Effector CD8-positive, alpha-beta T cell (primary cell): ENCODE data around the gene SPIB.
"Not testable (repeated sequence)": the region's sequence is repeated elsewhere in the genome, so short reads cannot be mapped to it uniquely, and the experiment has no call there.

Experiments used
- DNase-seq: peaks from one replicate; lab custom pipeline; 2025; lab: John Stamatoyannopoulos, UW

Gene SPIB

DNA sequence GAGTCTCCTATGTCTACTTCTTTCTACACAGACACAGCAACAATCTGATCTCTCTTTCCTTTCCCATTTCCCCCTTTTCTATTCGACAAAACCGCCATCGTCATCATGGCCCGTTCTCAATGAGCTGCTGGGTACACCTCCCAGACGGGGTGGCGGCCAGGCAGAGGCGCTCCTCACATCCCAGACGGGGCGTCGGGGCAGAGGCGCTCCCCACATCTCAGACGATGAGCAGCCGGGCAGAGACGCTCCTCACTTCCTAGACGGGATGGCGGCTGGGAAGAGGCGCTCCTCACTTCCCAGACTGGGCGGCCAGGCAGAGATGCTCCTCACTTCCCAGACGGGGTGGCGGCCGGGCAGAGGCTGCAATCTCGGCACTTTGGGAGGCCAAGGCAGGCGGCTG, 27.8 kb upstream of the SPIB start:
- not testable (repeated sequence) for DNase-seq

- no peak for DNase-seq
Measured at GRCh38 chr19:50392759-50393158, 26.0 kb upstream of the SPIB start.

GRCh38 chr19:50393589-50393988, 25.1 kb upstream of the SPIB start:
- no peak for DNase-seq

- DNase-seq: no peak
Measured at GRCh38 chr19:50394017-50394416, 24.7 kb upstream of the SPIB start.

DNA sequence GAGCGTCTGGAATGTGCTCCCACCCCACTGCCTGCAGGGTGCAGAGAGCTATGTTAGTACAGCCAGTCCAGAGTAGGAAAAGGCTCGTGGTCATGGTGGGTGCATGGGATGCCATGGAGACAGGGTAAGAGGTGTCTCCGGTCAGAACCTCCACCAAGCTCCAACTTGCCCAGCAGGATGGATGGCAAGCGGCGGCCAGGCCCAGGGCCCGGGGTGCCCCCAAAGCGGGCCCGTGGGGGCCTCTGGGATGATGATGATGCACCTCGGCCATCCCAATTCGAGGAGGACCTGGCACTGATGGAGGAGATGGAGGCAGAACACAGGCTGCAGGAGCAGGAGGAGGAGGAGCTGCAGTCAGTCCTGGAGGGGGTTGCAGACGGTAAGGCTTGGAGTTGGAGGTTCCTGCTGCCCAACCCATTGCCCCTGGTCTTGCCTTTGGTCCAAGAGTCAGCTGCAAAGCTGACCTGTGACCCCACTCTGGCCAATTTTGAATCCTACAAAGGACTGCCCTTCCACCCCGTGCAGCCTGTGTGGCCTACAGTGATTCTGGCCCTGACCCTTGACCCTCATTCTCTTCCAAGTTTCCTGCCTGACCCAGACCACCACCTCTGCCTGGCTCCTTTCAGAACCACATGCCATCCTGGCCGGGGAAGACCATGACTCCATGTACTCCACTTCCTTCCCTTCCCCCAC, 19.9 kb upstream of the SPIB start:
- DNase-seq: no peak

DNA sequence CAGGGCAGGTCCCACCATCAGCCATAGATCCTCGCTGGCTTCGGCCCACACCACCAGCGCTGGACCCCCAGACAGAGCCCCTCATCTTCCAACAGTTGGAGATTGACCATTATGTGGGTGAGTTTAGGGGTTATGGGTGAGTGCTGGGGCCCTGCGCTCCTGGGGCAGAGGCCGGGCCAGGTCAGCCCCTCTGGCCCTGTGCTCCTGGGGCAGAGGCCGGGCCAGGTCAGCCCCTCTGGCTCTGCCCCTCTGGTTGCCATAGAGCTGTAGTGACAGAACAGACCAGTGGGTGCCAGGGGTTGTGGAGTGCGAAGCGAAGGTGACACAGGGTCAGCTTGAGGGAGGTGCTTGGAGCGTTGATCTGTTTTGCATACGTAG, 19.4 kb upstream of the SPIB start:
- DNase-seq: no peak

DNA sequence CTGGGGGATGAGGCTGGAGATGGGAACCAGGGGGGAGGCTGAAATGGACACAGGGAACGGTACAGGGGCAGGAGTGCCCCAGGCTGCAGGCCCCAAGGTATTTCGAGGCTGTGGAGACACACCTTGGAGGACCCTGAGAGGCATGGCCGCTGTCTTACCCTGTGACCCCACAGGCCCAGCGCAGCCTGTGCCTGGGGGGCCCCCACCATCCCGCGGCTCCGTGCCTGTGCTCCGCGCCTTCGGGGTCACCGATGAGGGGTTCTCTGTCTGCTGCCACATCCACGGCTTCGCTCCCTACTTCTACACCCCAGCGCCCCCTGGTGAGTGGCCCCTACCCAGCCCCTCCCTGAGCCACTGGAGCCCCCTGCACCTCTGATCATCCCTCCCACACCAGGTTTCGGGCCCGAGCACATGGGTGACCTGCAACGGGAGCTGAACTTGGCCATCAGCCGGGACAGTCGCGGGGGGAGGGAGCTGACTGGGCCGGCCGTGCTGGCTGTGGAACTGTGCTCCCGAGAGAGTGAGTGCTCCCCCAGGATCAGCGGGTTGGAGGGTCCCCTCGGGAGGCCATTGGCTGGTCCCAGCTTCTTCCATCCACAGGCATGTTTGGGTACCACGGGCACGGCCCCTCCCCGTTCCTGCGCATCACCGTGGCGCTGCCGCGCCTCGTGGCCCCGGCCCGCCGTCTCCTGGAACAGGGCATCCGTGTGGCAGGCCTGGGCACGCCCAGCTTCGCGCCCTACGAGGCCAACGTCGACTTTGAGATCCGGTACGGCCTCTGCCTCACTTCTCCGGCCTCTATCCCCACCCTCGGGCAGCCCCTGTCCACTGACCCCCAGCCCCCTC, 16.9 kb upstream of the SPIB start:
- no peak for DNase-seq

DNA sequence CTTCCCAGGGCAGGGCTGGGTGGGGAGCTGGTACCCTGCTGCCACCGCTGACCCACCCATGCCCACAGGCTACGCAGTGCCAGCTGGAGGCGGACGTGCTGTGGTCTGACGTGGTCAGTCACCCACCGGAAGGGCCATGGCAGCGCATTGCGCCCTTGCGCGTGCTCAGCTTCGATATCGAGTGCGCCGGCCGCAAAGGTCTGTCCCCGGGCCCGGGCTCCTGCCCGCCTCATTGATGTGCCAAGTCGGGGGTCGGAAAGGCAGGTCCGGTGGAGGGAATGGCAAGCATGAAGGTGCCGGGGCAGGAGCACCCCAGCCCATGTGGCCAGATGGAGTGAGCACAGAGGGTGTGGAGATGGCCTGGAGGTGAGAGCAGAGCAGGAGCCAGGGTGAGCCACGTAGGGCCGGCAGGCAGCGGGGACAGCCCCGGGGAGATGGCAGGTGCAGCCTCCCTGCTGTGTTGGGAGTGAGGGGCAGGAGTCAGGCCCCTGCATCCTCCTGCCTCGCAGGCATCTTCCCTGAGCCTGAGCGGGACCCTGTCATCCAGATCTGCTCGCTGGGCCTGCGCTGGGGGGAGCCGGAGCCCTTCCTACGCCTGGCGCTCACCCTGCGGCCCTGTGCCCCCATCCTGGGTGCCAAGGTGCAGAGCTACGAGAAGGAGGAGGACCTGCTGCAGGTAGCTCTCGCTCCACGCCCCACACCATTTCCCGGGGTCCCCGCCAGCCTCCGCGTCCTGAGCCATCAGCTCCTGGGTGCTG, 16.0 kb upstream of the SPIB start:
- no peak for DNase-seq

DNA sequence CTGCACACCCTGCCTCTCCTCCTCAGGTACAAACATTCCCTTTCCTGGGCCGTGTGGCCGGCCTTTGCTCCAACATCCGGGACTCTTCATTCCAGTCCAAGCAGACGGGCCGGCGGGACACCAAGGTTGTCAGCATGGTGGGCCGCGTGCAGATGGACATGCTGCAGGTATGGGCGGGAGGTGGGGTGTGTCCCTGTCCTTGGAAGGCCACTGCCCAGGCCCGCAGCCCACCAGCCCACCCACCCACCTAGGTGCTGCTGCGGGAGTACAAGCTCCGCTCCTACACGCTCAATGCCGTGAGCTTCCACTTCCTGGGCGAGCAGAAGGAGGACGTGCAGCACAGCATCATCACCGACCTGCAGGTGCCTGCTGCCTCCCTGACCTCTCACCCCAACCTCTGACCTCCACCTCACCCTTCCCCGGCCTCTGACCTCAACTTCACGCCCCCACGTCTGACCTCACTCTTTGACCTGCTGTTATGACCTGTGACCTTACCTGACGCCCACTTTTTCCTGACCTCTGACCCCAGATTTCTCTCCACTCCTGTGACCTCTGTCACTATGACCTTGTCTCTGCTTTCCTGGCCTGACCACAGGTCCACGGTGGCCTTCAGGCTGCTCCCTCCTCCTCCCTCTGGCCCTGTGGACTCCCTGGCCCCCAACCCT, 12.4 kb upstream of the SPIB start:
- no peak for DNase-seq

- no peak for DNase-seq
Measured at GRCh38 chr19:50406829-50407228, 11.9 kb upstream of the SPIB start.

DNA sequence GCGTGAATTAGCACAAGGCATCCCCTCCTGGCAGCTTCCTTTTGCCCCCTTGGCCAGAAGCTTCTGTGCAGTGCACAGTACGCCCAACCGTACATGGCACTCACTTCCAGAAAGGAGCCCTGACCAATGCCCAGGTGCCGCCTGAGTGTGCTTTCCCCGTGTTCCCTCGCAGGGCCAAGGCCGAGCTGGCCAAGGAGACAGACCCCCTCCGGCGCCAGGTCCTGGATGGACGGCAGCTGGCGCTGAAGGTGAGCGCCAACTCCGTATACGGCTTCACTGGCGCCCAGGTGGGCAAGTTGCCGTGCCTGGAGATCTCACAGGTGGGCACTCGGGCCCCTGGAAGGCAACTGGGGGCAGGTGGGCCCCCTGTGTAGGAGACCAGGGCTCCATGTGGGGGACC, 9.4 kb upstream of the SPIB start:
- DNase-seq: no peak

GRCh38 chr19:50410109-50410508, 8.6 kb upstream of the SPIB start:
- DNase-seq: no peak

DNA sequence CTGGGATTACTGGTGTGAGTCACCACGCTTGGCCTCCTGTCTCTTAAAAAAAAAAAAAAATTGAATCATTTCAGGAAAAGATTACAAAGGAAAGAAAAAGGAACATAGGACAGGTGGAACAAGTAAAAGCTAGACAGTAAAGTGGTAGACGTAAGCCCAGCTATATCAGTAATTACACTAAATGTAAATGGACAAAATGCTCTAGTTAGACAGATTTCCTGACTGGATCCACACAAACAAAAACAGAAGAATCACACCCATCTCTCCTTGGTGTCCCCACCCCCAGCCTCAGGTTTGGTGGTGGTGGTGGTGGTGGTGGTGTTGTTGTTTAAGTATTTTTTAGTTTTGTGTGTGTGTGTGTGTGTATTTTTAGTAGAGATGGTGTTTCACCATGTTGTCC, 6.3 kb upstream of the SPIB start:
- DNase-seq: no peak

DNA sequence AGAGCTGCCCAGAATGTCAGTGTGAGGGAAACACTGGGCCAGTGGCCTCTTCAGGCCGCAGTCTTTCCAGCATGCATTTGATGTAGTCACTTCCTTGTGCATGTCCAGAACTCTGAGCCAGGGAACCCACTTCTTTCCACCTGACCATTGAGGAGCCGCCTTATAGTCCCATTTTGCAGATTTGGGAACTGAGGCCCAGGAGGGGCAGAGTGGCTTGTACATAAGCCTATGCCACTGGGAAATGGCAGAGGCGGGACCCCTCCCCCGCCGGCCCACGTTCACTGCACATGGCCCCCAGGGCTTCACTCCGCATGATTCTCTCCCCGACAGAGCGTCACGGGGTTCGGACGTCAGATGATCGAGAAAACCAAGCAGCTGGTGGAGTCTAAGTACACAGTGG, 5.6 kb upstream of the SPIB start:
- DNase-seq: no peak

DNA sequence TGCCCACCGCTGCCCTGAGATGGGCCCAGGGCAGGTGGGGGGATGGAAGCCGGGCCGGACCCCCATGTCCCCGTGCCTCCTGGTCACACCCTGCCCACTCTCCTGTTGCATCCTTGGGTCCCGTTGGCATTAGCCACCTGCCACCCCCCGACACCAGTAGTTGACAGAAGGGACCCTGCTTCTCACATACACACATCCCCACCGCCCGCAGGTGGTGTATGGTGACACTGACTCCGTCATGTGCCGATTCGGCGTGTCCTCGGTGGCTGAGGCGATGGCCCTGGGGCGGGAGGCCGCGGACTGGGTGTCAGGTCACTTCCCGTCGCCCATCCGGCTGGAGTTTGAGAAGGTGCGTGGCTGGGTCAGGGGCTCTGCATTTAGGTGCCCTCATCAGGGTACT, 5.2 kb upstream of the SPIB start:
- DNase-seq: no peak

DNA sequence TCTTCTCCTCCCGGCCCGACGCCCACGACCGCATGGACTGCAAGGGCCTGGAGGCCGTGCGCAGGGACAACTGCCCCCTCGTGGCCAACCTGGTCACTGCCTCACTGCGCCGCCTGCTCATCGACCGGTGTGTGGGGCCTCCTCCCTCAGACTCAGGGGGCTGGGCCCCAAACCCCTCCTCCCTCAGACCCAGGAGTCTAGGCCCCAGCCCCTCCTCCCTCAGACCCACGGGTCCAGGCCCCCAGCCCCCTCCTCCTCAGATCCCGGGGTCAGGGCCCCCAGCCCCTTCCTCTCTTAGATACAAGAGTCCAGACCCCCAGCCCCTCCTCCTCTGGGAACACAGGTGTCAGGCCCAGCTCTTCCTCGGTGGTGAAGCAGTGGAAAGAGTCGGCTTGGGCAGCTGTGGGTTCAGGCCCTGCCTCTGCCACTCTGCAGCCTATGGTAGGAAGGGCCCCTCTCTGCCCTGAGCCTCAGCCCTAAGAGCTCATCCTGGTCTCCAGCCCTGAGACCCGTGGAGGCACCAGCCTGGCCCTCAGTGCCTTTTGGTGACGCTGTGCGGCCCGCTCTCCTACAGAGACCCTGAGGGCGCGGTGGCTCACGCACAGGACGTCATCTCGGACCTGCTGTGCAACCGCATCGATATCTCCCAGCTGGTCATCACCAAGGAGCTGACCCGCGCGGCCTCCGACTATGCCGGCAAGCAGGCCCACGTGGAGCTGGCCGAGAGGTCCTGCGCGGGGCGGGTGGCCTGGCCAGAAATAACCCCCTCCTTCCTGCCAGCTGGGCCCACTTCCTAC, 3.7 kb upstream of the SPIB start:
- peak; percentile 57 for DNase-seq

- DNase-seq: no peak
Measured at GRCh38 chr19:50415661-50416033, 3.1 kb upstream of the SPIB start.

DNA sequence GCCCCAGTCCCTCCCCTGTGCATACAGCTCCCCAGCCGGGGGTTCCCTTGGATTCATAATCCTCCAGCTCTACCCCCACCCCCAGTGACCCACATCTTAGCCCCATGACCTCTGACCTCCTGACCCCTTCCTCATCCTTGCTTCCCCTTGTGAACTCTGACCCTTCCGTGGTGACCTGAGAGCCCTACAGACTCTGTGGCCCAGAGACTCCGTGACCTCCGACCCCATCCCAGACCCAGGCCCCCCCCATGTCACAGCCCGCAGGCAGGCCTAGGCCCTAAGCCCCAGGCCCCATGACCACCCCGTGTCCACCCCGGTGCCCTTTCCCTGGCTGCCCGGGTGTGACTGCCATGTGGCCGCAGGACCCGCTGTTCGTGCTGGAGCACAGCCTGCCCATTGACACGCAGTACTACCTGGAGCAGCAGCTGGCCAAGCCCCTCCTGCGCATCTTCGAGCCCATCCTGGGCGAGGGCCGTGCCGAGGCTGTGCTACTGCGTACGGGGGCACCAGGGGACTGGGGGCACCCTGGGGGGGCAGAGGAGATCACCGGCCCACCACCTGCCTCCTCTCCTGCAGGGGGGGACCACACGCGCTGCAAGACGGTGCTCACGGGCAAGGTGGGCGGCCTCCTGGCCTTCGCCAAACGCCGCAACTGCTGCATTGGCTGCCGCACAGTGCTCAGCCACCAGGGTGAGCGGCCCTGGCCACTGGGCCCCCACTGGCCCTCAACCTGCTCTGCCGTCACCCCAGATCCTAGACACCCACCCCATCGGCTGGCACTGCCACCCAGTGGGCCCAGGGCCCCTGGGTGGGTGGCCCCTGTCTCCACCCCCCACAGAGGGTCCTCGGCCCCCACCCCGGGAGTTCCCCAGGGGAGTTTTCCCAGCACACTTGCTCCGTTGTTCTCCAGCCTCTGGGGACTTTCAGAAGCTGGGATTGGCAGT, 2.4 kb upstream of the SPIB start:
- no peak for DNase-seq

DNA sequence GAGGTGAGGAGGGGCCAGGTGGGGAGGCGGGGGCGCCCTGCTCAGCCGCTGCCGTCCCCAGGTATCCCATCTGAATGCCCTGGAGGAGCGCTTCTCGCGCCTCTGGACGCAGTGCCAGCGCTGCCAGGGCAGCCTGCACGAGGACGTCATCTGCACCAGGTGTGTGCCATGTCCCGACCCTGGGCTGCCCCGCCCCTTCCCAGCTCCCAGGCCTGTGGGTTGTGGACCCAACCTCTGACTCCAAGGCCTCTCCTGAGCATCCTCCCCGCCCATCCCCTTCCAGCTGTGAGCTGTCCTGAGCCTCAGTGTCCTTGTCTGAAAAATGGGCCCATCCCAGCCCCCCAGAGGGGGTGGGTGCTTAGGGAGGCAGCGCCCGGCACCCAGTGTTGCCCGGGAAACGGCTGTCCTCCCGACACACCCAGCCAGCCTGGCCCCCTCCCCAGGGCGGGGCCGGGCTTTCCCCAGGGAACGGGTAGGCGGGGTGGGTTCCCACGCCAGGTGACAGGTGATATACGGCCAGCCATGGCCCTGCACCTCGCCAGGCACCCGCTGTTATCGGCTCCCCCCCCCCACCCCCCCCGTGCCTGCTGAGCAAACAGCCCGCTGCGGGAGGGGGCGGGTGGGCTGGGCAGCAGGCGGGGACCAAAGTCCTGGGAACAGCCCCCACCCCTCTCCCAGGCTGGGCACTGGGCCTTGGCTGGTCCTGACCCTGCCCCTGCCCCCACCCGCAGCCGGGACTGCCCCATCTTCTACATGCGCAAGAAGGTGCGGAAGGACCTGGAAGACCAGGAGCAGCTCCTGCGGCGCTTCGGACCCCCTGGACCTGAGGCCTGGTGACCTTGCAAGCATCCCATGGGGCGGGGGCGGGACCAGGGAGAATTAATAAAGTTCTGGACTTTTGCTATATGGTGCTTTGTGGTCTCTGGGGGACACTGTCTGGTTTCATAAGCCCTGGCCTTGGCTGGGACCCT, 1.3 kb upstream of the SPIB start:
- no peak for DNase-seq
